Measurements from ENCODE around the gene OTOF. TPM values are rescaled to one million over a fixed set of nuclear protein-coding genes. Genes with fewer than 3 reads are reported as not detected.

Gene OTOF
- total and polyA plus RNA-seq, 2 of the 4 experiments (the other 2 are of a cell fraction) = 0.03 TPM; not detected in 1

DNA sequence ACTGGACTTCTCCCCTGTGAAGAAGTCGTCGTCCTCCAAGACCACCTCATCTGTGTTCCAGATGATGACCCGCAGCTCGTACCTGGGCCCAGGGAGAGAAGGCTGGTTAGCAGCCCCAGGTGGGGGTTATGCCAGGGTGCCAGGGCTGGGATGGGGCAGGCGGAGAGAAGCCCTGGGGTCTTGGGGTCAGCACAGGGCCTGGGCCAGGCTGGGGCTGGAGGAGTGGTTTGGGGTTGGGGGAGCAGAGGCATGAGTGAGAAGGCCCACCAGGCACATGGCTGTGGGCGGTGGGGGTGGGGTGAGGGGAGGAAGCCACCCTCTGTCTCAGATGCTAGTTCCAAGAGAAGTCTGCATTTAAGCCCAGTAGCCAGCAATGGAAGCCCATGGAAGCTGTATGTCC lies 15.8 kb downstream of the OTOF start:
- POLR2A ChIA-PET (ENCODE audit: unreplicated experiment) = no interaction called here
- Histone ChIP-seq H3K9me1 (ENCODE audit: insufficient read depth, low read length) (no peaks in the 10 kb centered on the region), H2AK9ac (replicated peaks; ENCODE audit: low read depth, low read length, poor library complexity) (no peak overlapping the region), H2AK5ac (ENCODE audit: low read depth, low read length) (no peak overlapping the region), H4K91ac (ENCODE audit: insufficient read depth, low read depth, low read length) (no peak overlapping the region), H3K27ac (ENCODE audit: insufficient read depth, low read length) (no peak overlapping the region), H3K4ac (ENCODE audit: low read depth, low read length) (no peak overlapping the region), H2AFZ (replicated peaks; ENCODE audit: low read length, poor library complexity) (no peak overlapping the region), H3K4me1 (ENCODE audit: control insufficient read depth, insufficient read depth, low read length) (no peaks in the 10 kb centered on the region), H3K9ac (ENCODE audit: low read depth, low read length) (no peak overlapping the region), H4K8ac (ENCODE audit: low read depth in 2 of 2, low read length in 2 of 2) (no peak overlapping the region), H3K23ac (ENCODE audit: low read depth, low read length) (no peak overlapping the region), H4K5ac (ENCODE audit: low read depth, low read length) (no peak overlapping the region), H3K4me2 (ENCODE audit: low read depth, low read length) (no peak overlapping the region), H2BK5ac (ENCODE audit: low read depth, low read length, poor library complexity, severe bottlenecking) (no peak overlapping the region), H3K56ac (ENCODE audit: extremely low read depth, insufficient read depth, low read length) (no peak overlapping the region), H3K79me1 (ENCODE audit: low read depth in 1 of 2, low read length in 2 of 2) (no peaks in the 10 kb centered on the region), H3K4me3 (ENCODE audit: insufficient read depth, low read depth, low read length) (no peak overlapping the region), H2BK120ac (ENCODE audit: low read depth, low read length) (no peak overlapping the region), H2BK15ac (ENCODE audit: low read depth, low read length) (no peak overlapping the region), H3K27me3 (ENCODE audit: control insufficient read depth, insufficient read depth, low read length) (peaks cover 13% of the 10 kb centered on the region; the same call in 1 of the 2 replicates), H3K36me3 (ENCODE audit: control insufficient read depth, insufficient read depth, low read length) (no peaks in the 10 kb centered on the region), H3K9me3 (ENCODE audit: control insufficient read depth, insufficient read depth, low read length) (no peaks in the 10 kb centered on the region), H3K14ac (replicated peaks; ENCODE audit: low read depth, low read length) (no peak overlapping the region), H4K20me1 (ENCODE audit: insufficient read depth, low read length) (no peaks in the 10 kb centered on the region), H2BK20ac (ENCODE audit: low read depth, low read length) (no peak overlapping the region), H3K18ac (ENCODE audit: low read depth, low read length) (no peak overlapping the region)
- no peak for TF ChIP-seq POLR2A (IDR thresholded peaks at IDR 0.05; ENCODE audit: low read depth, low read length)
- no peak for TF ChIP-seq CHD1 (IDR thresholded peaks at IDR 0.05; ENCODE audit: low read depth, low read length)
- no peak for TF ChIP-seq MAFK (IDR thresholded peaks at IDR 0.05; ENCODE audit: low read depth, low read length)
- no peak for TF ChIP-seq MXI1 (IDR thresholded peaks at IDR 0.05; ENCODE audit: borderline replicate concordance, low read depth, low read length)
- TF ChIP-seq MAZ (IDR thresholded peaks at IDR 0.05; ENCODE audit: borderline replicate concordance, low read depth, low read length) = no peak
- TF ChIP-seq, protein P1, sequence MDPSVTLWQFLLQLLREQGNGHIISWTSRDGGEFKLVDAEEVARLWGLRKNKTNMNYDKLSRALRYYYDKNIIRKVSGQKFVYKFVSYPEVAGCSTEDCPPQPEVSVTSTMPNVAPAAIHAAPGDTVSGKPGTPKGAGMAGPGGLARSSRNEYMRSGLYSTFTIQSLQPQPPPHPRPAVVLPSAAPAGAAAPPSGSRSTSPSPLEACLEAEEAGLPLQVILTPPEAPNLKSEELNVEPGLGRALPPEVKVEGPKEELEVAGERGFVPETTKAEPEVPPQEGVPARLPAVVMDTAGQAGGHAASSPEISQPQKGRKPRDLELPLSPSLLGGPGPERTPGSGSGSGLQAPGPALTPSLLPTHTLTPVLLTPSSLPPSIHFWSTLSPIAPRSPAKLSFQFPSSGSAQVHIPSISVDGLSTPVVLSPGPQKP (IDR thresholded peaks at IDR 0.05; ENCODE audit: borderline replicate concordance, low read depth, low read length) = no peak
- TF ChIP-seq RFX5 (IDR thresholded peaks at IDR 0.05; ENCODE audit: low read depth, low read length) = no peak
- no peak for TF ChIP-seq BHLHE40 (IDR thresholded peaks at IDR 0.05; ENCODE audit: low read depth, low read length)
- TF ChIP-seq RCOR1 (IDR thresholded peaks at IDR 0.05; ENCODE audit: insufficient replicate concordance, low read length) = no peak
- no peak for TF ChIP-seq RAD21 (IDR thresholded peaks at IDR 0.05; ENCODE audit: low read length)
- TF ChIP-seq, protein P2, sequence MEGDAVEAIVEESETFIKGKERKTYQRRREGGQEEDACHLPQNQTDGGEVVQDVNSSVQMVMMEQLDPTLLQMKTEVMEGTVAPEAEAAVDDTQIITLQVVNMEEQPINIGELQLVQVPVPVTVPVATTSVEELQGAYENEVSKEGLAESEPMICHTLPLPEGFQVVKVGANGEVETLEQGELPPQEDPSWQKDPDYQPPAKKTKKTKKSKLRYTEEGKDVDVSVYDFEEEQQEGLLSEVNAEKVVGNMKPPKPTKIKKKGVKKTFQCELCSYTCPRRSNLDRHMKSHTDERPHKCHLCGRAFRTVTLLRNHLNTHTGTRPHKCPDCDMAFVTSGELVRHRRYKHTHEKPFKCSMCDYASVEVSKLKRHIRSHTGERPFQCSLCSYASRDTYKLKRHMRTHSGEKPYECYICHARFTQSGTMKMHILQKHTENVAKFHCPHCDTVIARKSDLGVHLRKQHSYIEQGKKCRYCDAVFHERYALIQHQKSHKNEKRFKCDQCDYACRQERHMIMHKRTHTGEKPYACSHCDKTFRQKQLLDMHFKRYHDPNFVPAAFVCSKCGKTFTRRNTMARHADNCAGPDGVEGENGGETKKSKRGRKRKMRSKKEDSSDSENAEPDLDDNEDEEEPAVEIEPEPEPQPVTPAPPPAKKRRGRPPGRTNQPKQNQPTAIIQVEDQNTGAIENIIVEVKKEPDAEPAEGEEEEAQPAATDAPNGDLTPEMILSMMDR (conservative IDR thresholded peaks at IDR 0.05; ENCODE audit: low read depth, low read length) = no peak
- TF ChIP-seq FOS (IDR thresholded peaks at IDR 0.05; ENCODE audit: low read depth, low read length) = no peak
- TF ChIP-seq SMC3 (IDR thresholded peaks at IDR 0.05; ENCODE audit: low read depth, low read length) = no peak
- no peak for TF ChIP-seq CEBPB (IDR thresholded peaks at IDR 0.05; ENCODE audit: low read depth, low read length)
- no peak for TF ChIP-seq NFE2L2 (IDR thresholded peaks at IDR 0.05; ENCODE audit: low read depth, low read length)
- in situ Hi-C loops (cut with MboI; ENCODE audit: low sequenced_read_pairs) (no loop called here), dilution Hi-C loops (cut with HindIII; ENCODE audit: low sequenced_read_pairs, unreplicated experiment) (no loop called here), intact Hi-C loops (cut with micrococcal nuclease) (loop anchor here (10.0 kb wide), 1 partner anchor 137 kb away; no protein-coding TSS in a partner anchor)
- CTCF ChIA-PET = interaction anchor here (1.2 kb wide), 1 partner anchor 16 kb away, joined by 3 read pairs; the partner anchor contains the start of gene OTOF
- DNase-seq = no peak
- 100% methylated on average over 1 of the region's 6 CpGs; no CpG with 5 or more reads in 1 of the 2 experiments for WGBS, 2 experiments (ENCODE audit: extremely low coverage in 2 of 2, insufficient read length in 1 of 2)
- ATAC-seq (ENCODE audit: low read depth) = no peak; the same call in 1 of the 2 replicates
- no TSS peak for BruUV-seq (replicated peaks)
